ENCODE data around the gene PPP1R9A. TPM values are rescaled to one million over a fixed set of nuclear protein-coding genes. Genes with fewer than 3 reads are reported as not detected.

PPP1R9A gene
- total RNA-seq, 4 donors from 2014 or later = 21.0 to 48.4 (median 31.6) TPM

GRCh38 chr7:94923412-94923811 is 16.0 kb downstream of the PPP1R9A start:
- no peak for ATAC-seq
- H3K27ac ChIP-seq = no peak overlapping the region
- H3K9me3 ChIP-seq = no peaks in the 10 kb centered on the region
- no peaks in the 10 kb centered on the region for H3K27me3 ChIP-seq
- H3K36me3 ChIP-seq = no peaks in the 10 kb centered on the region
- no peak for TF ChIP-seq CTCF (IDR thresholded peaks at IDR 0.05)
- no peak for TF ChIP-seq EP300 (IDR thresholded peaks at IDR 0.05)
- no peak for TF ChIP-seq POLR2A (IDR thresholded peaks at IDR 0.05)
- TF ChIP-seq POLR2AphosphoS5 (IDR thresholded peaks at IDR 0.05) = no peak
- no peak overlapping the region for H3K4me3 ChIP-seq
- H3K4me1 ChIP-seq = peaks cover 0 to 14% (median 0%) of the 10 kb centered on the region in 3 donors

- Histone ChIP-seq H3K4me1 (peaks cover 0 to 9% (median 0%) of the 10 kb centered on the region in 3 donors), H3K4me3 (no peak overlapping the region), H3K9me3 (no peaks in the 10 kb centered on the region), H3K27ac (no peak overlapping the region), H3K36me3 (no peaks in the 10 kb centered on the region), H3K27me3 (no peaks in the 10 kb centered on the region)
- TF ChIP-seq POLR2A (IDR thresholded peaks at IDR 0.05) (no peak), POLR2AphosphoS5 (IDR thresholded peaks at IDR 0.05) (no peak), EP300 (IDR thresholded peaks at IDR 0.05) (no peak), CTCF (IDR thresholded peaks at IDR 0.05) (no peak)
- no peak for ATAC-seq
Measured at GRCh38 chr7:94928168-94928707, 20.8 kb downstream of the PPP1R9A start.

- H3K4me1 ChIP-seq = peaks cover 0 to 10% (median 0%) of the 10 kb centered on the region in 3 donors
- no peaks in the 10 kb centered on the region for H3K36me3 ChIP-seq
- H3K9me3 ChIP-seq = no peaks in the 10 kb centered on the region
- TF ChIP-seq POLR2A (IDR thresholded peaks at IDR 0.05) (no peak), POLR2AphosphoS5 (IDR thresholded peaks at IDR 0.05) (no peak), EP300 (IDR thresholded peaks at IDR 0.05) (no peak), CTCF (IDR thresholded peaks at IDR 0.05) (no peak)
- no peaks in the 10 kb centered on the region for H3K27me3 ChIP-seq
- no peak overlapping the region for H3K27ac ChIP-seq
- no peak for ATAC-seq
- 45 to 70% methylated on average over 2 to 3 of the region's 3 CpGs for WGBS, 2 donors (ENCODE audit: low coverage in 1 of 2)
- H3K4me3 ChIP-seq = no peak overlapping the region
Measured at GRCh38 chr7:94933256-94933990, 26.0 kb downstream of the PPP1R9A start.

GRCh38 chr7:94939395-94939794 is 32.0 kb downstream of the PPP1R9A start:
- H3K9me3 ChIP-seq = no peaks in the 10 kb centered on the region

More at GRCh38 chr7:94939395-94939794, 32.0 kb downstream of the PPP1R9A start:
- H3K36me3 ChIP-seq = no peaks in the 10 kb centered on the region
- H3K27ac ChIP-seq = no peak overlapping the region
- no peaks in the 10 kb centered on the region for H3K27me3 ChIP-seq
- H3K4me1 ChIP-seq = peaks cover 0 to 10% (median 0%) of the 10 kb centered on the region in 3 donors
- ATAC-seq = no peak
- no peak for TF ChIP-seq POLR2A (IDR thresholded peaks at IDR 0.05)
- TF ChIP-seq POLR2AphosphoS5 (IDR thresholded peaks at IDR 0.05) = no peak
- no peak for TF ChIP-seq CTCF (IDR thresholded peaks at IDR 0.05)
- TF ChIP-seq EP300 (IDR thresholded peaks at IDR 0.05) = no peak
- H3K4me3 ChIP-seq = no peak overlapping the region

Data from gastroesophageal sphincter (tissue), 4 donors.